ENCODE measurements around the gene BABAM2.
A peak's percentile ranks its signal among the peaks of the same experiment; 100 is the strongest.
"Not testable (repeated sequence)": the region's sequence is repeated elsewhere in the genome, so short reads cannot be mapped to it uniquely, and the experiment has no call there.

Gene BABAM2

DNA sequence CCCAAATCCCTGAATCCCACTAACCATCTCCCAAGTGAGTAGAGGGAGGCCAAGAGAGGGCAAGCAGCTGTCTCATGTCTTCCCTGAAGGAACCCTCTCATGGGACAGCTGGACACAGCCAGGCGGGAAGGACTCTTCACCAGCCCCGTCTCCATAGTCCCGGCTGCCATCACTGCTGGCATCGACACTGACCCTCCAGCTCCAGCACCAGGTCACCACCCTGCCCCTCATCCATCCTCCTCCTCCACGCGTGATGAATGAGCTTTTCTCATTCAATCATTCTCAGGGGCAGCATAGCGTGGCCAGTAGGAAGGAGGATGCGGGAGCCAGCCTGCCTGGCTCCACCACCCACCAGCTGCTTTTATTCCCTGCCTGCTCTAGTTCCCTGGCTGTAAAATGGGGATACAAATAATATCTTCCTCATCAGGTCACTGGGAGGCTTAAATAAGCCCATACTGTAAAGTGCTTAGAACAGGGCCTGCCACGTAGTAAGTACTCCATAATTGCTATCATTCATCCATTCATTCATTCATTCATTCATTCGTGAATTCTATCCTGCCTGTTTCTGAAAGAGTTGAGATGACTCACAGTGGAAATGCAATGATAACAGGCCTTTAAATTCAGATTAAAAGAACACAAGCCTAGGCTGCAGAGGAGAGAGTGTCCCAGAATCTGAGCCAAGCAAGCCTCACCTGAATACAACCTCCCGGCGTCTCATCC is 471.6 kb downstream of the BABAM2 start:
- no peak for DNase-seq (ENCODE audit: low spot score)

DNA sequence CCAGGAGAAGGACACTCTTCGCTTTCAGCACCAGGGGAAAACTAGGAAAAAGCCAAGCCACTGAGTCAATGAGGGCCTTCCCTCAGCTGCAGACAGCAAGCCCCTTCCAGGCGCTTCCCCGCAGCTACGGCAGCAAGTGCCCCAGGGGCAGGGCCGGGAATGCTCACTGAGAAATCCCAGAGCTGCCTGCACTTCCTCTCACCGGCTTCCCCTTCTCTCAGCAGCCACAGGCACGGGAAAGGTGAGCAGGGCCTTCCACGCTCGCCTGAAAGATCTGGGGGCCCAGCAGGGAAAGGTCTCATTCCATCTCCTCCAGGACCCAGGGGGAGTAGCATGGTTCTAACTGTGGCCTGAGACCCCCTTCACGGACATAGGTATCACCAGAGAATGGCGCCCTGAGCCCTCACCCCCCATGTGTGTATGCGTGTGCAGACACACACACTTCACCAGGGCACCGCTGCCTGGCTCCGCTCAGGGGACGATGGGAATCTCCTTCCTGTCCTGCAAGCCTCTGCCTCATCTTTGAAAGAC is 472.5 kb downstream of the BABAM2 start:
- DNase-seq (ENCODE audit: low spot score): no peak

DNA sequence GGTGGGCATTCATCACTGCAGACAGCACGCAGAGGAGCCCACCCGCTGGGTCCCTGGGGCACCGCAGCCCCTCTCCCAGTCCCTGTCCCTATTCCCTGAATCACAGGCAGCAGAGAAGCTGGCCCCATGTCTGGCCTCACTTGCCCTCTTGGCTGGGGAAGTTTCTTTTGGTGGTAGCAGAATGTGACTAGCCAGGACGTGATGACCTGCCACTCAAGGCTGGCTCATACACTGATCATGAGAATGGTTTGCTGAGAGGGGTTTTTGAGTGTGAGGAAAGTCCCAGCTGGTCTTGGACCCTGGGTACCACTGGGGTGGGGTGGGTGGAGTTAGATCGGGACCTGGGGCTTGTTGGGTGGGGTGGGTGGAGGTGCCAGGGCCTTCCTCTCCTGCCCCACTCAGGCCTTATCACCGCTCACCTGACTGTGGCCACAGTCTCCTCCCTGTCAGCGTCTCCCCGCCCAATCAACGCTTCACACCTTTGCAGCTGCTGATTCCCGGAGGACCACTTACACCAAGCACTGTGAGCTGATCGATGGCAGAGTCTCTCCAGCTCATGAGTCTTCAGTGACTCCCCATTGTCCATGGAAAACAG is 473.3 kb downstream of the BABAM2 start:
- no peak for DNase-seq (ENCODE audit: low spot score)

DNA sequence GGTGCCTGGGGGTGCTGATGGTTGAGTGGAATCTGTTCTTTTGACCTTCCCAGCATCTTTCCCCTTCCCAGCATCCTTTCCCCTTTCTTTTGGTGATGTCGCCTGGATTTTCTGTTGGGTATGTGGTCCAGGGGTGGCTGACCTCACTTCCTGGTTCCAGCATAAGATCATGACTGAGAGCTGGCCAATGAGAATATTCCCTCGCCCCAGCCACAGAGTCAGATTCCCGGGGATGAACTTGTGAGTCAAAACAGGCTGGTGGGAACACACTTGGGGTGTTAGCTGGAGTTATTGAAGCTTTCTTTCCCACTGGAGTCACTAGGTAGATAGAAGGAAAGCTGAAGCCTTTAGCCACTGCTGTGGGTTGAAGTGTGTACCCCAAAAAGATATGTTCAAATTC is 474.1 kb downstream of the BABAM2 start:
- no peak for DNase-seq (ENCODE audit: low spot score)

DNA sequence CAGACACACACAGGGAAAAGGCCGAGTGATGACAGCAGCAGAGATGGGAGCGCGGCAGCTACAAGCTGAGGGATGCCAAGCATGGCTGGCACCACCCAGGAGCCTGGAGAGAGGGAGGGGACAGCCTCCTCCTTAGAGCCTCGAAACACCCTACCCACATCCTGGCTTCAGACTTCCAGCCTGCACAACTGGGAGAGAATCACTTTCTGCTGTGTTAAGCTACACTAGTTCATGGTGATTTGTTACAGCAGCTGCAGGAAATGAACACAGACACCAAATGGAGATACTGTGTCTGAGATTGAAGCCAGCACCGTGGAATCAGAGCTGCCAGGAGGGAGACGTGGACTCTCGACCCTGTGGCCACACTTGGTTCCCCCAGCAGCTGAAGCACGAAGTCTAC is 474.6 kb downstream of the BABAM2 start:
- no peak for DNase-seq (ENCODE audit: low spot score)

DNA sequence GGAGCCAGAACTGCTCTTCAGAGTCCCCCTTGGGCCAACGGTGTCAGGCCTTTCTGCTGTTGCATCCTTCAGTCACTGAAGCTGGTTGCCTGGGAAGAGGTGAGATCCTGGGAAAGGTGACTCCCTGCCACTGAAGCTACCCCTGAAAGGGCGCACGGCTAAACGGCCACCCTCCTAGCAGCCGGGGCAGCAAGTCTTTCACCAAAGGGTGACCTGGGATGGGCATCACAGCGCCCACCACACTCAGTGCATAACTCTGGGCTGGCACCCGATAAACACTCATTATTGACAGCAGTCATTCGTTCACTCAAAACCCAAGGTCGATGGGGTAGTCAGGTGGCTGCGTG is 475.6 kb downstream of the BABAM2 start:
- DNase-seq (ENCODE audit: low spot score): no peak

DNA sequence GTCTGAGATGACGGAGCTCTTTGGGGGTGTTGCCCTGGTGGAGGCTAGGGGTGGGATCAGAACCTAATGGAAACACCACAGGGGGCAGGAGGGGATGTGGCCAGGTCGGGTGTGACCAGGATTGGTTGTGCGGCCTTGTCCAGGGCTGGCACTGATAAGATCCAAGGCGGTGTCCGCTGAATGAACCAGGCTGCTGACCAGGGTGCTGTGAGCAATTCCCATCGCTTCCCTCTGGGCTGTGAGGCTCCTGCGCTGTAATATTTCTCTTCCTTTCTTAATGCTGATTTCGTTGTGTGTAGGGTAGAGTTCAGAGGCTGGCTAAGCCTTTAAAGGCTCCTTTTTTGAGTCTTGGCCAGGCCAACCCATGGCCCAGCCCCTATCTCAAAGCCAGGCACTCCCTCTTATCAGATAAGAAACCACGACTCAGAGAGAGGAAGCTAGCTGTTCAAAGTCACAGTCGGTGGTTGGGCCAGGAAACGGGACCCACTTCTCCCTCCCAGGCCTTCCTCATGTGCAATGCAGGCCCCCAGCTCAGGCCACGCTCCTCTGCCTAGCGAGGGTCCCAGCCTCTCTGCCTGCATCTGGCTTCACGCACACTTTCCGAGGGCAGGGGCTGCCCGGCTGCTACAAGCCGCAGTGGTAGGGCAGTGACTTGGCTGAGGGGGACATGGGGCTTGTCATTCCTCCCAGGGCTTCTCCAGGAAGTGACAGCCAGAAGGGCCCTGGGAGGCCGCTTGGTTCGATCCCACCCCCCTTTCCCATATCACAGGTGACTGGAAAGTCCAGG is 476.2 kb downstream of the BABAM2 start:
- peak; percentile 53 for DNase-seq (ENCODE audit: low spot score)

DNA sequence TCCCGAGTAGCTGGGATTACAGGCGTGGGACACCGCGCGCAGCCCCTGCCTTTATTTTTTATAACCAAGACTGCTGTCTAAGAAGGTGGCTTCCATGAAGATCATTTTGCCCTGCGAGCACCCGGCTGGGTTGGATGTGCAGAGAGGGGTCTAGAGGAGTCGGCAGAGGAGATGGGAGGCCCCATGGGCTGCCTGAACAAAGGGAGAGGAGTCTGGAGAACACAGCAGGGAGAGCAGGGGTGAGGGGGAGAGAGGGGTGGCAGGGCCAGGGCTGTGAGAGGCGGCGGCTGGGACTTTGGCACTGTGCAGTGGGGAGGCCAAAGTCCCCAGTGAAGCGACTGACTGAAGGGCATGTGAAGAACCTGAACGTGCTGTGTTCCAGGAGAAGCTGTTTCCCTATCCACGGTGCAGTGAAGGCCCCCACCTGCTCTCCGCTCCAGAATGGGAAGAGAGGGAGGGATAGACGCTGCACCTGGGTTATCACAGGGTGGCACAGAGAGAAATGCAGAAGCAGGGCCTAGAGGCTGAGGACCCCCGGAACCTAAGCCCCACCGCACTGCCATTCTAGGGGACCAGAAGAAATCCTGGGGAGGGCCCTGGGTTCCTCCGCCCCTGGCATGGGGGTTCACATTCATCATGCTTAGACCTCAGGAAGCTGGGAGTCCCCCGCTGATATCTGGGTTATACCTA is 477.3 kb downstream of the BABAM2 start:
- no peak for DNase-seq (ENCODE audit: low spot score)

DNA sequence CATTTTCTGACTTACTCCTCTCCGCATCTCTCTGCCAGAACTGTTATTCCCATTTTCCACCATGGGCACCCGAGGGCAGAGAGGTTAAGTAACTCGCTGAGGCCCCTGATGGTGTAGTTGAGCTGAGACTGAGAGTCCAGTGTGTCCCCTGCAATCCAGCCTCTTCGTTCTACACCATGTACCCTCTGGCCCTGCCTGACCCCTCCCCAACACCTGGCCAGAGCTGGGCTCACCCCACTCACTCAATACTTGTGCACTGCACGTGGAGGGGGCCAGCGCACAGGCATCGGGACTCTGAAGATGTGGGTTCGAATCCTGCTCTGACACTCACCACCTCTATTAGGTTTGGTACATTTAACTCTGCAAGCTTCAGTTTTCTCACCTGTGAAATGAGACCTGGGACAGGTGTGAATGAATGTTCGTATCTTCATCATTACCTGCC is 477.8 kb downstream of the BABAM2 start:
- DNase-seq (ENCODE audit: low spot score): no peak

DNA sequence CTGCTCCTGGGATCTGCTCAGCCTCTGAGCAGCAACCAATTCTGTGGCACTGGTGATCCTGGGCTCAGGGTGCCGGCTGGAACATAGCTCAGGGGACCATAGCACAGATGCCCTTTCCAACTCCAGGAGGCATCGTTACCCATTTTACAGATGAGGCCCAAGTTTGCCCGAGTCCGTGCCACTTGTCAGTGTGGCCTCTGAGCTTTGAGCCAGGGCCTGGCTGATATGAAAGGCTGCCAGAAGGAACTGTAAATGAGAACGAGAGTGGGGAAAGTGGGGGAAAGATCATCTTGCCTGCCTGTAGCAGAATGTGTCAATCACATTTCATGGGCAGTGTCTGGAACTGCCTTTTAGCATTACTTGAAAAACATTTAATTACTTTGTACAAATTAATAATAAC is 478.8 kb downstream of the BABAM2 start:
- DNase-seq (ENCODE audit: low spot score): no peak

DNA sequence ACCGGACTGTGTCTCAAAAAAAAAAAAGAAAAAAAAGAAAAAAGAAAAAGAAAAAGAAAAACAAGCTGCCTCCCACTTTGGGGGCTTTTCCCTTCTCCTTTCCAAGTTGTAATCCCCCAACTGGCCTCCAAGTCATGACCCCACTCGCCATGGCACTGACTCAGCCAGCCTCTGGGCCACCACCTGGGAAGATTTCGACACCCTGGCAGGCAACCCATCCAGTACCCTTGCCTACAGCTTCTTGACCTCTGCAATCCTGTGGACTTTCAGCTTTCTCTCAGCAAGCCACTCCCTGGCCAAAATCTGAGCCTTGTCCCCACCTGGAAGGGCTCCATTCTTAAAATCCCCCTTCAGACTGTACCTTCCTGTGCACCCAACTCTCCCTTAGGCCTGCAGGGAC is 479.8 kb downstream of the BABAM2 start:
- no peak for DNase-seq (ENCODE audit: low spot score)

DNA sequence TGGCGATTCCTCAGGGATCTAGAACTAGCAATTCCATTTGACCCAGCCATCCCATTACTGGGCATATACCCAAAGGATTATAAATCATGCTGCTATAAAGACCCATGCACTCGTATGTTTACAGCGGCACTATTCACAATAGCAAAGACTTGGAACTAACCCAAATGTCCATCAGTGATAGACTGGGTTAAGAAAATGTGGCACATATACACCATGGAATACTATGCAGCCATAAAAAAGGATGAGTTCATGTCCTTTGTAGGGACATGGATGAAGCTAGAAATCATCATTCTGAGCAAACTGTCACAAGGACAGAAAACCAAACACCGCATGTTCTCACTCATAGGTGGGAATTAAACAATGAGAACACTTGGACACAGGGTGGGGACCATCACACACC is 481.2 kb downstream of the BABAM2 start:
- not testable (repeated sequence) for DNase-seq (ENCODE audit: low spot score)

DNA sequence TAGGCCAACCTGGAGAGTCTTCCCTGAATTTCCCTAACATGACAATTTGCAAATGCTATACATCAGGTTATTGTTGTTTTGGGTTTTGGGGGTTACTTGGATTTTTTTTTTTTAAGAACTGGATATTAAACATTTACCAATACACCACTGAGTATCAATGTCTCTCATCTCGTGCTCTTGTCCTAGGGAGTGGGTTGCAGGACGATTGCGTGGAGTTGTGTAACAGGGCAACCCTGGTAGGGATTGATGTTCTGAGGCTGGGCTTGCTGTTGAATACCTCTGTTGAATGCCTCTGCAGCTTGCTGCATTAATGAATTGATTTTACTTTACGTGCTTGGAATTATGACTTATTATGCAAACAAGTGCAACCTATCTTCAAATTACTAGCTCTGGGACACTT is 483.3 kb downstream of the BABAM2 start:
- no peak for DNase-seq (ENCODE audit: low spot score)

DNA sequence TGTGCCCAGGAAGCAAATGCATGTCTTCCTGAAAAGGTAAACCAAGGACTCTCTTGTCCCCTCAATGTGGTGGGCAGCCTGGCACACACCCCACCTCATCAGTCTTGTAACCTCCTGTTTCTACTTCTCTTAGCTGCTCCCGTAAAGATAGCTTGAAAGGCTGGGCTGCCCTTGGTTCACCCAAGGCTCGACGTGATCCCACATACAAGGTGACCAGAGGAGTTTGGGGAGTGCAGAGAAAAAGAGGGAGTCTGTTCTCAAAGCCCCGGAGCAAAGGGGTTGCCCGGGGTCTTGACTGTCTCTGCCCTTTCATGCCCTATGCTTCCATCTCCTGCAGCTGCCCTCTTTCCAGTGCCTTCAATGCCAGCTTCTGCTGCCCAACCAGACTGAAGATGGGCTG is 483.8 kb downstream of the BABAM2 start:
- DNase-seq (ENCODE audit: low spot score): no peak

DNA sequence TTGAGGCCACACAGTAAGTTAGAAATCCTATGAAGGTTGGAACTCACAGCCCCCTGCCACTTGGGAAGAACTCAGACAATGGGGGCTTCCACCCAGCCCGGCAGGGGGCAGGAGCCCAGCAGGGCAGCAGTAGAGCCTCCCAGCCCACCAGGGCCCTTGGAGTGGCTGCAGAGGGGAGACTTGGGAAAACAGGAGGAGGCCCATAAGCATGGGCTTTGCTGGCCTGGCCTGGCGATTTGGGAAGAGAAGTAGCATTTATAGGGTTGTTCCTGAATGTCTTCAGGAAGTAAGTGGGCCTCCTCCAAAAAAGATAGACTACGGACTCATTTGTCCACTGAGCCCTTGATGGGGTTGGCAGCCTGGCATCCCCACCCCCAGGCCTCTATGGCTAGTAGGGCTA is 484.7 kb downstream of the BABAM2 start:
- DNase-seq (ENCODE audit: low spot score): no peak

DNA sequence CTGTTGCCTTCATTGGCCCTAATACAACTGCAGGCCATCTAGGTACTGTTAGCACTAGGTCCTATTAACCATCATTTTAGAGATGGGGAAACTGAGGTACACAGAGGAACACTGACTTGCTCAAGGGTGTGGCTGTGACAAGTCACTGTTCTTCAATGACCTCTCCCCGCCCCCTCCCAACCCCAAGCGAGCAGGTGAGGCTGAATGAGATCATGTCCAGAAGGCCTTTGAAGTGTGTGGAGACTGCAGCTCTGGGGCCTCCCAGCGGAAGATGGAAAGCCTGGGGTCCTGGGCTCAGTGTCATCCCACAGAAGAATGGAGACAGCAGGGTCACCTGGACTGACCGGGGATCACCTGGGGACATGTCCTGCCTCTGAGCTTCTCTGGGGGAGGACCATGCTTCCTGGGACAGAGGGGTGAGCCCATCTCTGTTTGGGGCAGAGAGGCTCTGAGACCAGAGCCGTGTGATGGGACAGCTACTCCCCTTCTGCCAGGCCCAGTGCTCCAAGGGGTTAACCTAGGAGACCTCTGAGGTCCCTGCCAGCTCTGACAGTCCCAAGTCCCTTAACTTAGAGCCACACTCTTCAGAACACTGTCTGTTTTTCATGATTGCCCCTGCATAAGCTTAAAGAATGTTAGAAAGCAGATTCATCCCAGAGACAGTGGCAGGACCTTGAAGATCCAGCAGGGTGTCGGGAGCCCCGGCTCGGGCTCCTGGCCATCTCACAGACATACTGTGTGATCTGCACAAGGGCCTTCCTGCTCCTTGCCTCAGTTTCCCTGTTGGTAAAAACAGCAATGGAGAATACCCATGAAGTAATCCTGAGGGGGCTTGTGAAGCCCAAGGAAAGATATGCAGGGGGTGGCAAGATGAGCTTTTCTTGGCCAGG is 485.5 kb downstream of the BABAM2 start:
- no peak for DNase-seq (ENCODE audit: low spot score)

DNA sequence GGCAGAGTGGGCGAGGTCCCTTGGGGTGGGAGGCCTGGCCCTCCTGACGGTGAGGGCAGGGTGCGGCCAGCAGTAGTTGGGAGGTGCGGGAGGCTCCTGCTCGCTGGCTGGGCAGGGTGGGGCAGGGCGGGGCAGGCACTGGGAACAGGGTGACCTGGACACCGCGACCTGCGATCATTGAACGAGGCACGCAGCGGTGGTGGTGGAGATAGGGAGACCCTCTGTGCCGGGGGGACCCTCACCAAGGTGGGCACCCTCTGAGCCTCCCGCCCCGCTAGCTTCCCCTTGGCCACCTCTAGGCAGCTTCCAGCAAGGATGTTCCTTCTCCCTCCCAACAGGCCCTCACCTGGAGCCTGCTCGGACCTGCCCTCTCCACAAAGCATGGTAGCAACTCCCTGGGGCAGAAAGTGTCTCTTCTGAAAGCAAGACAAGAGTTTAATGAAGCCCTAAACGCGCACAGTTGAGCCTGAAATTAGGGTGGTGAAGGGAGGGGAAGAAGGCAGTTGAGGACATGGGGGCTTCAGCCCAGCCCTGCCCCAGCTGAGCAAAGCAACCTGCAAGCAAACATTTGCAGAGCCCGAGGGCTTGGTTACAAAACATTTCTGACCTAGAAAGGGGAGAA is 486.8 kb downstream of the BABAM2 start:
- DNase-seq (ENCODE audit: low spot score): no peak

DNA sequence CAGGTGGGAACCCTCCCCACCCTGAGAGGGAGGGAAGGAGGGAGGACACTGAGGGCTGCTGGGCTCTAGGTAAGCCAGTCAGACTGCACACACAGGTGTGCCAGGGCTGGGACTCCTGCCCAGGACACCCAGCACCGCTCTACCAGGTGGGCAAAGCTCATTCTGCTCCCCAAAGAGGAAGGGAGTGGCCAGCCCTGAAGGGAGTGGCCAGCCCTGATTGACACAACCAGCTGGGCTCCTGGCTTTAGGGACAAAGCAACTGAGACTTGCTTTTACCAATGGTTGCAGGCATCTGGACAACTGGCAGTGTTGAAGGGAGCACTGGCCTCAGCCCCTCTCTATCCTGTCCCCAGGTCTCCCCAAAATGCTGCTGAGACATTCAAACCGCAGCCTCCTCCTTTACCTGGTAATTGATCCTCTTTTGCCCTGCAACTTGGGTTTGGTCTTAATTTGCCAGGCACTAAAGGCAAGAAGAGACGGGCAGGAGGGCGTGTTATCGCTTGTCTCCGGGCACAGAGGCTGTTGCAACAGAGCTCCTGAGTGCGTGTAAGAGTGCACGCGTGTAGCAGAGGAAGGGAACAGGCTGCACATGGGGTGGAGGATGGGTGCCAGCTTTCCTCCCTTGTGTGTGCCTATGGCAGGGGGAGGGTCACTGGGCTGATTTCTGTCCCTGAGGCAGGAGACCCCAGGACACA is 487.6 kb downstream of the BABAM2 start:
- no peak for DNase-seq (ENCODE audit: low spot score)

DNA sequence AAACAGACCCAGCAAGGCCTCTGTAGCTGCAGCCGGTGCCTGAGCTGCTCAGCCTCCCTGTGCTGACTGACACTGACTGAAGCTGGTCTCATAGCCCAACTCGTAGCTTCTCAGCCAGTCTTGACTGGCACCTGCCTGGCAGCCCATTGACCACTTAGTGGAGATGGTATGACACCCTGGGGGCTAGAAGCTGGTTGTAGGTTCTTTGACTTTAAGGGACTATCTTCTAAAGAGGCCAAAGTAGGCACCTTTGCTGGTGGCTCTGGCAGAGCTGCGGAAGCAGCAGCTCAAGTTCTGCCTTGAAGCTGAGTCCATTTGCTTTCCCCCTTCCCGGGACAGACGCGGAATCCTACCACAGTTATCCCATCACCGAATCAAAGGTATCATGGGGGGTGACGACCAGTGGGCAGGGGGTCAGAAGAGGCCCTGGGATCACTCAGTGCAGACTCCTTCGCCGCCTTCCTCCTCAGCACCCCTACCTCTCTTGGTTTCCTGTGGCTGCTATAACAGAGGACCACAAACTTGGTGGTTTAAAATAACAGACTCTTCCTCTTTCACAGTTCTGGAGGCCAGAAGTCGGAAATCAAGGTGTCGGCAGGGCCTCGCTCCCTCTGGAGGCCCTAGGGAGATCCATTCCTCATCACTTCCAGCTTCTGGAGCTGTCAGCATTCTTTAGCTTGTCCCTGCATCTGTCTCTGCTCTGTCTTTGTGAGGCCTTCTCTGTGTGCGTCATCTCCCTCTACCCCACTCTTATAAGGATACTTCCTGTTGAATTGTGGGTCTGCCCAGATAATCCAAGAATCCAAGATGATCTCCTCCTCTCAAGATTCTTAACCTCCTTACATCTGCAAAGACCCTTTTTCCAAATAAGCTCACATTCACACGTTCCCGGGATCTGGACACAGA is 488.4 kb downstream of the BABAM2 start:
- no peak for DNase-seq (ENCODE audit: low spot score)
